ENCODE results near the gene TARM1.
A peak's percentile ranks its signal among the peaks of the same experiment; 100 is the strongest.

TARM1 gene

GRCh38 chr19:54030895-54031586, 50.1 kb downstream of the TARM1 start:
- DNase-seq (ENCODE audit: low spot score), result no peak

- DNase-seq (ENCODE audit: low spot score), result peak; percentile 32
Observed at GRCh38 chr19:54029930-54030490, 51.2 kb downstream of the TARM1 start.

GRCh38 chr19:54029301-54029700, 51.9 kb downstream of the TARM1 start:
- no peak for DNase-seq (ENCODE audit: low spot score)

GRCh38 chr19:54026656-54027055, 54.5 kb downstream of the TARM1 start:
- no peak for DNase-seq (ENCODE audit: low spot score)

GRCh38 chr19:54024660-54025059, 56.5 kb downstream of the TARM1 start:
- DNase-seq (ENCODE audit: low spot score), result no peak

GRCh38 chr19:54023191-54023590, 58.0 kb downstream of the TARM1 start:
- no peak for DNase-seq (ENCODE audit: low spot score)

GRCh38 chr19:54021932-54022331, 59.2 kb downstream of the TARM1 start:
- no peak for DNase-seq (ENCODE audit: low spot score)

- no peak for DNase-seq (ENCODE audit: low spot score)
Observed at GRCh38 chr19:54021363-54021762, 59.8 kb downstream of the TARM1 start.
